Neural cell (in vitro differentiated cells): ENCODE measurements around the gene UBQLNL. TPM values are rescaled to one million over a fixed set of nuclear protein-coding genes. Genes with fewer than 3 reads are reported as not detected.

Source experiments
- H2AFZ ChIP-seq: fragments of 200-600, 300-800 bp; sonication (generic), shearing (Covaris generic); 2 replicates; pipeline ENCODE4 v1.6.0; 2014; ENCODE audit warnings: low read depth, mild to moderate bottlenecking, antibody characterized with exemption, low read length, moderate library complexity
- H3F3A ChIP-seq: fragments of 200-600 bp; shearing (Covaris generic); 2 replicates; pipeline ENCODE4 v1.6.1; 2016; ENCODE audit warnings: mild to moderate bottlenecking, moderate library complexity, mixed read lengths, antibody characterized with exemption, low read length; ENCODE audit not compliant: insufficient read depth, poor library complexity, severe bottlenecking
- H3K27ac ChIP-seq: fragments of 200-600, 300-800 bp; sonication (generic), shearing (Covaris generic); 2 replicates; pipeline ENCODE4 v1.5.1; 2014; ENCODE audit warnings: mild to moderate bottlenecking, low read length, moderate library complexity
- H3K27me3 ChIP-seq: fragments of 300-800, 200-600 bp; sonication (generic), shearing (Covaris generic); 2 replicates; pipeline ENCODE4 v1.6.0; 2014; ENCODE audit warnings: mild to moderate bottlenecking, low read depth, low read length, moderate library complexity; ENCODE audit not compliant: insufficient read depth
- H3K36me3 ChIP-seq: fragments of 300-800, 200-600 bp; sonication (generic), shearing (Covaris generic); 2 replicates; pipeline ENCODE4 v1.5.1; 2014; ENCODE audit warnings: mild to moderate bottlenecking, antibody characterized with exemption, low read length, moderate library complexity; ENCODE audit not compliant: insufficient read depth
- H3K4me2 ChIP-seq: fragments of 300-800, 200-600 bp; sonication (generic), shearing (Covaris generic); 2 replicates; pipeline ENCODE4 v1.6.0; 2014; ENCODE audit warnings: mild to moderate bottlenecking, low read length
- H3K4me3 ChIP-seq: fragments of 300-800, 200-600 bp; sonication (generic), shearing (Covaris generic); 2 replicates; pipeline ENCODE4 v1.5.1; 2014; ENCODE audit warnings: mild to moderate bottlenecking, low read length, moderate library complexity
- H3K79me2 ChIP-seq: fragments of 200-600 bp; shearing (Covaris generic); replicated peaks from 2 replicates; pipeline ENCODE4 v1.6.0; 2014; ENCODE audit warnings: mild to moderate bottlenecking, low read length, moderate library complexity; ENCODE audit not compliant: insufficient read depth
- H3K9ac ChIP-seq: fragments of 300-800, 200-600 bp; sonication (generic), shearing (Covaris generic); 2 replicates; pipeline ENCODE4 v1.6.1; 2016; ENCODE audit warnings: mild to moderate bottlenecking, low read length, mixed read lengths
- H3K9me2 ChIP-seq: fragments of 200-600 bp; shearing (Covaris generic); 2 replicates; pipeline ENCODE4 v1.6.1; 2016; ENCODE audit warnings: mild to moderate bottlenecking, low read length, mixed read lengths; ENCODE audit not compliant: insufficient read depth
- H3K9me3 ChIP-seq: fragments of 200-600, 300-800 bp; sonication (generic), shearing (Covaris generic); 2 replicates; pipeline ENCODE4 v1.6.1; 2016; ENCODE audit warnings: mild to moderate bottlenecking, mixed run types, low read length, moderate library complexity, mixed read lengths
- H4K20me1 ChIP-seq: fragments of 200-600 bp; shearing (Covaris generic); 2 replicates; pipeline ENCODE4 v1.6.1; 2016; ENCODE audit warnings: mild to moderate bottlenecking, mixed run types; ENCODE audit not compliant: insufficient read depth
- EP300 ChIP-seq: fragments of 450-650 bp; conservative IDR thresholded peaks from 2 replicates; pipeline ENCODE4 v1.6.1; 2014; ENCODE audit warnings: antibody characterized with exemption, mild to moderate bottlenecking, moderate library complexity; ENCODE audit not compliant: poor library complexity, severe bottlenecking
- EZH2 ChIP-seq: fragments of 200-600, 300-800 bp; shearing (Covaris generic), sonication (generic); IDR thresholded peaks from 2 replicates; pipeline ENCODE4 v1.6.1; 2014; ENCODE audit warnings: antibody characterized with exemption, low read length, borderline replicate concordance, mild to moderate bottlenecking; ENCODE audit not compliant: insufficient read depth, poor library complexity, severe bottlenecking
- MXI1 ChIP-seq: fragments of 450-650 bp; conservative IDR thresholded peaks from 2 replicates; pipeline ENCODE4 v1.6.1; 2014; ENCODE audit warnings: antibody characterized with exemption, mild to moderate bottlenecking; ENCODE audit not compliant: poor library complexity, severe bottlenecking
- POLR2AphosphoS5 ChIP-seq: IDR thresholded peaks from 2 replicates; pipeline ENCODE4 v1.6.1; 2012
- RAD21 ChIP-seq: fragments of 450-650 bp; conservative IDR thresholded peaks from 2 replicates; pipeline ENCODE4 v1.6.1; 2014; ENCODE audit warnings: antibody characterized with exemption, mild to moderate bottlenecking, moderate library complexity
- SMC3 ChIP-seq: fragments of 450-650 bp; conservative IDR thresholded peaks from 2 replicates; pipeline ENCODE4 v1.6.1; 2014; ENCODE audit warnings: antibody characterized with exemption, mild to moderate bottlenecking, moderate library complexity; ENCODE audit not compliant: poor library complexity
- TAF1 ChIP-seq: IDR thresholded peaks from 2 replicates; pipeline ENCODE4 v1.6.1; 2012; ENCODE audit warnings: low read depth
- polyA plus RNA-seq: library from polyadenylated mRNA; depleted of rRNA; stranded (reverse); fragments of >200 nt; gene quantifications from 2 replicates; pipeline ENCODE4 v1.2.3, GENCODE V29; 2014
- TF ChIP-seq, protein P1 (sequence below): fragments of 450-650 bp; IDR thresholded peaks from 2 replicates; pipeline ENCODE4 v1.5.1; 2014; ENCODE audit warnings: antibody characterized with exemption, mild to moderate bottlenecking, moderate library complexity; ENCODE audit not compliant: poor library complexity, severe bottlenecking
- TF ChIP-seq, protein P2 (sequence below): IDR thresholded peaks from 2 replicates; pipeline ENCODE4 v1.6.1; 2012; ENCODE audit warnings: borderline replicate concordance

UBQLNL gene
- polyA plus RNA-seq, 1 donor from 2014 or later: not detected

DNA sequence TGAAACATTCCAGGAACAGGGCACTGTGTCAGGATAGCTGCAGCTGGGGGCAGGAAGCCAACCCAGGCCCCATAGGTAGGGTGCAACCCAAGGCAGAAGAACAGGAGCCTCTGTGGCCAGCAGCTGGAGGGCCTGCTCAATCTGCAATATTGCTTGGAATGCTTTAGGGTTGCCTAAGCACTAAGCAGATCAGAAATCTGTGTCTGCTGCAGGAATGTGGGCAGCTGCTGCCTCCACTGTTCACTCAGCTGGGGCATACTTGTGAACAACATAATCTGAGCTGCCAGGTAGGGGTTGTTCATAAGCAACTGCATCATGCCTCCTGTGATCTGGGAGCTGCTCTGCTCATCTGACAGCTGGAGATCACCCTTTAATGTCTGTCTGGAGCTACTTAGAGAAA is 1.7 kb downstream of the UBQLNL start:
- Histone ChIP-seq H3K27me3 (no peaks in the 10 kb centered on the region), H3K36me3 (no peaks in the 10 kb centered on the region), H2AFZ (no peak overlapping the region)

DNA sequence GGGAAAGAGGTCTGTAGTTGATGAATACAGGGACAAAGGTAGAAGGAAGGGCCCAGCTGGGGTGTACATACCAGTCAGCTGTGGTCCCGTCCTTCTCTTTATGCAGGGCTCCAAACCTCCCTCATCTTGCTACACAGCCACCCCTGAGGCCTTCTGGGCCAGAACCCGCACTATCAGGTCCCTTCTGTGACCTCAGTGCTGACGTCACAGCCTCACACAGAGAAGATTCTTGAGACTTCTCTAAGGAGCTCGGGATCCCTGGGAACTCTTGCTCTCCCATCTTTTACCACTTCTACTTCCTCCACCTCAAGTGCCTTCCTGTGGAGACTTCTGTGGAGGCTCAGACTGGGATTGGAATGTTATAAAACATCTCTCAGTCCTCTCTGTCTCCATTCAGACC is 6.7 kb downstream of the UBQLNL start, which contains the start of gene UBQLN3:
Gene UBQLN3, minus strand, starts transcription at position 155 of the 400 bp plus-strand sequence. CDS start 399 bp downstream, outside the sequence.
- Histone ChIP-seq H3K9ac (no peak within 1 kb of the TSS), H3K27ac (no peak within 1 kb of the TSS), H3F3A (no peaks in the 10 kb centered on the region), H3K4me3 (no peak within 1 kb of the TSS), H3K27me3 (no peaks in the 10 kb centered on the region), H3K9me3 (no peaks in the 10 kb centered on the region), H3K4me2 (no peak within 1 kb of the TSS), H3K36me3 (no peaks in the 10 kb centered on the region), H3K79me2 (no peaks in the 10 kb centered on the region), H2AFZ (no peak within 1 kb of the TSS), H4K20me1 (no peaks in the 10 kb centered on the region), H3K9me2 (no peaks in the 10 kb centered on the region)
- TF ChIP-seq SMC3 (no peak), EZH2 (no peak), EP300 (no peak), MXI1 (no peak), RAD21 (no peak), TAF1 (no peak), POLR2AphosphoS5 (no peak)
- TF ChIP-seq, protein P1, sequence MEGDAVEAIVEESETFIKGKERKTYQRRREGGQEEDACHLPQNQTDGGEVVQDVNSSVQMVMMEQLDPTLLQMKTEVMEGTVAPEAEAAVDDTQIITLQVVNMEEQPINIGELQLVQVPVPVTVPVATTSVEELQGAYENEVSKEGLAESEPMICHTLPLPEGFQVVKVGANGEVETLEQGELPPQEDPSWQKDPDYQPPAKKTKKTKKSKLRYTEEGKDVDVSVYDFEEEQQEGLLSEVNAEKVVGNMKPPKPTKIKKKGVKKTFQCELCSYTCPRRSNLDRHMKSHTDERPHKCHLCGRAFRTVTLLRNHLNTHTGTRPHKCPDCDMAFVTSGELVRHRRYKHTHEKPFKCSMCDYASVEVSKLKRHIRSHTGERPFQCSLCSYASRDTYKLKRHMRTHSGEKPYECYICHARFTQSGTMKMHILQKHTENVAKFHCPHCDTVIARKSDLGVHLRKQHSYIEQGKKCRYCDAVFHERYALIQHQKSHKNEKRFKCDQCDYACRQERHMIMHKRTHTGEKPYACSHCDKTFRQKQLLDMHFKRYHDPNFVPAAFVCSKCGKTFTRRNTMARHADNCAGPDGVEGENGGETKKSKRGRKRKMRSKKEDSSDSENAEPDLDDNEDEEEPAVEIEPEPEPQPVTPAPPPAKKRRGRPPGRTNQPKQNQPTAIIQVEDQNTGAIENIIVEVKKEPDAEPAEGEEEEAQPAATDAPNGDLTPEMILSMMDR: no peak
- TF ChIP-seq, protein P2, sequence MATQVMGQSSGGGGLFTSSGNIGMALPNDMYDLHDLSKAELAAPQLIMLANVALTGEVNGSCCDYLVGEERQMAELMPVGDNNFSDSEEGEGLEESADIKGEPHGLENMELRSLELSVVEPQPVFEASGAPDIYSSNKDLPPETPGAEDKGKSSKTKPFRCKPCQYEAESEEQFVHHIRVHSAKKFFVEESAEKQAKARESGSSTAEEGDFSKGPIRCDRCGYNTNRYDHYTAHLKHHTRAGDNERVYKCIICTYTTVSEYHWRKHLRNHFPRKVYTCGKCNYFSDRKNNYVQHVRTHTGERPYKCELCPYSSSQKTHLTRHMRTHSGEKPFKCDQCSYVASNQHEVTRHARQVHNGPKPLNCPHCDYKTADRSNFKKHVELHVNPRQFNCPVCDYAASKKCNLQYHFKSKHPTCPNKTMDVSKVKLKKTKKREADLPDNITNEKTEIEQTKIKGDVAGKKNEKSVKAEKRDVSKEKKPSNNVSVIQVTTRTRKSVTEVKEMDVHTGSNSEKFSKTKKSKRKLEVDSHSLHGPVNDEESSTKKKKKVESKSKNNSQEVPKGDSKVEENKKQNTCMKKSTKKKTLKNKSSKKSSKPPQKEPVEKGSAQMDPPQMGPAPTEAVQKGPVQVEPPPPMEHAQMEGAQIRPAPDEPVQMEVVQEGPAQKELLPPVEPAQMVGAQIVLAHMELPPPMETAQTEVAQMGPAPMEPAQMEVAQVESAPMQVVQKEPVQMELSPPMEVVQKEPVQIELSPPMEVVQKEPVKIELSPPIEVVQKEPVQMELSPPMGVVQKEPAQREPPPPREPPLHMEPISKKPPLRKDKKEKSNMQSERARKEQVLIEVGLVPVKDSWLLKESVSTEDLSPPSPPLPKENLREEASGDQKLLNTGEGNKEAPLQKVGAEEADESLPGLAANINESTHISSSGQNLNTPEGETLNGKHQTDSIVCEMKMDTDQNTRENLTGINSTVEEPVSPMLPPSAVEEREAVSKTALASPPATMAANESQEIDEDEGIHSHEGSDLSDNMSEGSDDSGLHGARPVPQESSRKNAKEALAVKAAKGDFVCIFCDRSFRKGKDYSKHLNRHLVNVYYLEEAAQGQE: no peak

More for the DNA sequence above, 1.7 kb downstream of the UBQLNL start:
- H3K9me3 ChIP-seq: no peaks in the 10 kb centered on the region
- no peak overlapping the region for H3K27ac ChIP-seq
- no peak overlapping the region for H3K4me2 ChIP-seq
- H3K4me3 ChIP-seq: no peak overlapping the region
- H3K9me2 ChIP-seq: no peaks in the 10 kb centered on the region
- no peak for TF ChIP-seq EP300
- TF ChIP-seq POLR2AphosphoS5: no peak
- no peak for TF ChIP-seq TAF1
- no peak for TF ChIP-seq SMC3
- TF ChIP-seq EZH2: no peak
- no peak for TF ChIP-seq RAD21
- TF ChIP-seq, protein P2: no peak
- TF ChIP-seq MXI1: no peak
- TF ChIP-seq, protein P1: no peak
- H4K20me1 ChIP-seq: no peaks in the 10 kb centered on the region
- no peaks in the 10 kb centered on the region for H3K79me2 ChIP-seq
- no peaks in the 10 kb centered on the region for H3F3A ChIP-seq
- H3K9ac ChIP-seq: no peak overlapping the region
